GM12878 (cell line): ENCODE results near the gene SMIM13. TPM values are rescaled to one million over a fixed set of nuclear protein-coding genes. Genes with fewer than 3 reads are reported as not detected.

Experiments used
- ATAC-seq: fragments of 200-7000 bp; cut with Tn5 transposase; 3 replicates; pipeline ENCODE4 v1.9.1; 2020; ENCODE audit warnings: mild to moderate bottlenecking, moderate library complexity
- BruUV-seq: library from RNA; stranded (reverse); fragments of 400-500 nt; replicated peaks from 2 replicates; lab custom pipeline; 2021; lab: Mats Ljungman, UMichigan
- CTCF ChIA-PET: fragments of 300-600 bp; sonication (Branson Sonifier 250); formaldehyde crosslinking; extraction: SDS; loops from one replicate; lab custom pipeline; 2021; ENCODE audit warnings: inconsistent platforms; lab: Yijun Ruan, JAX
- POLR2A ChIA-PET: fragments of 350-600 bp; formaldehyde crosslinking; extraction: SDS; loops from one replicate; lab custom pipeline; 2021; ENCODE audit warnings: inconsistent platforms; lab: Charles Lee
- RAD21 ChIA-PET: fragments of 300-600 bp; sonication (Branson Sonifier 250); formaldehyde crosslinking; loops from one replicate; lab custom pipeline; 2023; ENCODE audit warnings: antibody characterized with exemption; ENCODE audit not compliant: unreplicated experiment; lab: Charles Lee
- SMC1A ChIA-PET: fragments of 300-600 bp; sonication (Branson Sonifier 250); formaldehyde crosslinking; loops from one replicate; lab custom pipeline; 2023; ENCODE audit not compliant: unreplicated experiment, uncharacterized antibody; lab: Charles Lee
- DNase-seq: peaks from one replicate; pipeline ENCODE4 v3.0.0-alpha.2; 2011; ENCODE audit warnings: low read depth, low spot score
- FAIRE-seq: peaks from 3 replicates; lab custom pipeline; 2011; peaks lifted over from hg19 to GRCh38; lab: Jason Lieb, UNC
- H2AFZ ChIP-seq: 2 replicates; pipeline ENCODE4 v1.6.0; 2011; ENCODE audit warnings: low read depth, low read length, control low read depth; ENCODE audit not compliant: control insufficient read depth
- H3K27ac ChIP-seq: 2 replicates; pipeline ENCODE4 v1.5.1; 2011; ENCODE audit warnings: control low read depth; ENCODE audit not compliant: control insufficient read depth, insufficient read depth
- H3K27me3 ChIP-seq, 2 experiments: replicated peaks in 1 of 2; 2 replicates each; pipeline versions ENCODE4 v1.6.0 to v1.6.1; 2011; ENCODE audit warnings: low read length in 1 of 2; ENCODE audit not compliant: control insufficient read depth in 2 of 2, insufficient read depth in 2 of 2
- H3K36me3 ChIP-seq, 2 experiments: 2 replicates each; pipeline ENCODE4 v1.5.1; 2011; ENCODE audit warnings: low read length in 1 of 2; ENCODE audit not compliant: control insufficient read depth in 2 of 2, insufficient read depth in 2 of 2
- H3K4me1 ChIP-seq: 2 replicates; pipeline ENCODE4 v1.6.1; 2011; ENCODE audit warnings: mild to moderate bottlenecking, low read length, moderate library complexity, mixed read lengths; ENCODE audit not compliant: control insufficient read depth, insufficient read depth
- H3K4me2 ChIP-seq: 2 replicates; pipeline ENCODE4 v1.6.0; 2011; ENCODE audit warnings: control low read depth; ENCODE audit not compliant: control insufficient read depth, insufficient read depth
- H3K4me3 ChIP-seq: fragments of 200-600 bp; sonication (generic); 2 replicates; pipeline ENCODE4 v1.5.1; 2016
- H3K79me2 ChIP-seq: 2 replicates; pipeline ENCODE4 v1.6.0; 2011; ENCODE audit warnings: low read length; ENCODE audit not compliant: control insufficient read depth, insufficient read depth
- H3K9ac ChIP-seq: 2 replicates; pipeline ENCODE4 v1.8.0; 2011; ENCODE audit warnings: low read length, control low read depth, mixed read lengths; ENCODE audit not compliant: control insufficient read depth, insufficient read depth
- H3K9me3 ChIP-seq: replicated peaks from 3 replicates; pipeline ENCODE4 v1.5.1; 2011; ENCODE audit warnings: mild to moderate bottlenecking, low read length; ENCODE audit not compliant: control insufficient read depth, insufficient read depth
- H4K20me1 ChIP-seq: 2 replicates; pipeline ENCODE4 v1.6.0; 2011; ENCODE audit not compliant: control insufficient read depth, insufficient read depth
- MAX ChIP-seq: IDR thresholded peaks from 2 replicates; pipeline ENCODE4 v1.6.1; 2012; ENCODE audit warnings: low read depth, low read length, improper control_type of control experiment
- POLR2A ChIP-seq: IDR thresholded peaks from 2 replicates; pipeline ENCODE4 v1.6.1; 2011; ENCODE audit warnings: low read depth, mild to moderate bottlenecking, low read length
- RCOR1 ChIP-seq: conservative IDR thresholded peaks from 2 replicates; pipeline ENCODE4 v1.6.1; 2012; ENCODE audit warnings: low read depth, low read length, improper control_type of control experiment
- SREBF2 ChIP-seq: IDR thresholded peaks from 2 replicates; pipeline ENCODE4 v1.6.1; 2012; ENCODE audit warnings: mild to moderate bottlenecking, low read length
- ZNF687 ChIP-seq: fragments of 450-650 bp; IDR thresholded peaks from 2 replicates; pipeline ENCODE4 v1.6.1; 2017; ENCODE audit warnings: mild to moderate bottlenecking, moderate library complexity
- WGBS: methylation state at CpG from one replicate; pipeline ENCODE4 v1.1.6; 2016; ENCODE audit warnings: low lambda C conversion rate; ENCODE audit not compliant: insufficient replicate concordance, insufficient coverage; ENCODE audit errors: missing lambda C conversion rate; 5-methylcytosine and 5-hydroxymethylcytosine counted together
- in situ Hi-C: fragments of 300-500 bp; cut with MboI; formaldehyde crosslinking; loops from 9 replicates; pipeline ENCODE4 v1.14.3; 2018; ENCODE audit warnings: mixed read lengths
- intact Hi-C: fragments of 100-400 bp; cut with micrococcal nuclease; formaldehyde crosslinking; loops from one replicate; pipeline ENCODE4 v1.14.2; 2022; ENCODE audit not compliant: unreplicated experiment
- polyA plus RNA-seq, 11 experiments: library from polyadenylated mRNA; depleted of rRNA in 4 of 11; unstranded in 6 of 11; stranded (reverse) in 5 of 11; fragments of >200 nt; fragmentation: Nextera tagmentation in 4 of 11; fragmentation: Illumina TruSeq in 1 of 11; extraction: Ambion mirVana in 4 of 11; extraction: Trizol in 1 of 11; gene quantifications; 1 replicate in 1 of 11; 2 replicates in 10 of 11; pipeline versions ENCODE4 v1.2.1 to v1.2.3, GENCODE V29; 2011 to 2016; ENCODE audit warnings: inconsistent platforms in 2 of 11, missing spikeins in 2 of 11, low read depth in 1 of 11
- total RNA-seq, 4 experiments: library from RNA; depleted of rRNA in 3 of 4; stranded (reverse); fragments of >200 nt in 3 of 4; fragmentation: Illumina TruSeq in 1 of 4; extraction: Trizol in 1 of 4; gene quantifications; 2 replicates each; pipeline versions ENCODE4 v1.2.1 to v1.2.3, GENCODE V29; 2013 to 2021

The SMIM13 gene
- total and polyA plus RNA-seq, 10 of the 15 experiments (the other 5 are each of a cell fraction or from before 2014, with no cell fraction given), result 2.0 to 8.5 (median 4.7) TPM

- H3K36me3 ChIP-seq, result no peaks in the 10 kb centered on the region
- H3K4me1 ChIP-seq, result no peaks in the 10 kb centered on the region
- H2AFZ ChIP-seq, result no peak overlapping the region
- DNase-seq, result no peak
- in situ Hi-C loops, result no loop called here
- H3K4me3 ChIP-seq, result no peak overlapping the region
- no peaks in the 10 kb centered on the region for H3K79me2 ChIP-seq
- no TSS peak for BruUV-seq
- ATAC-seq, result no peak
- ChIA-PET POLR2A (no interaction called here), SMC1A (no interaction called here), CTCF (interaction anchor here (1.1 kb wide), 1 partner anchor 10 kb away, joined by 3 read pairs; no protein-coding TSS in a partner anchor), RAD21 (no interaction called here)
- no peaks in the 10 kb centered on the region for H4K20me1 ChIP-seq
- FAIRE-seq, result no peak
- WGBS, result 67% methylated on average over 5 of the region's 5 CpGs
- TF ChIP-seq MAX (no peak), POLR2A (no peak), RCOR1 (no peak), SREBF2 (no peak), ZNF687 (no peak)
- H3K27ac ChIP-seq, result no peak overlapping the region
- H3K27me3 ChIP-seq, result no peaks in the 10 kb centered on the region
- intact Hi-C loops, result no loop called here
- H3K9me3 ChIP-seq, result no peaks in the 10 kb centered on the region
- H3K4me2 ChIP-seq, result no peak overlapping the region
- no peak overlapping the region for H3K9ac ChIP-seq
Observed at GRCh38 chr6:11058406-11058805, 35.2 kb upstream of the SMIM13 start.
